Memory B cell (primary cell): ENCODE results near the gene CCDC184.

Experiments
- ATAC-seq: fragments of 150-1000 bp; cut with Tn5 transposase; 2 replicates; pipeline ENCODE4 v1.10.0; 2021; ENCODE audit warnings: low read depth, mild to moderate bottlenecking, moderate library complexity
- DNase-seq, 2 donors: peaks; one replicate each; pipeline ENCODE4 v3.0.0; 2022; ENCODE audit warnings: low spot score in 2 of 2
- H3K27ac Mint-ChIP-seq: one replicate; pipeline ENCODE4 v1.8.0; 2022; ENCODE audit warnings: mild to moderate bottlenecking, moderate library complexity, mixed read lengths
- H3K27me3 Mint-ChIP-seq: one replicate; pipeline ENCODE4 v1.8.0; 2022; ENCODE audit warnings: mixed read lengths
- H3K36me3 Mint-ChIP-seq: one replicate; pipeline ENCODE4 v1.8.0; 2022; ENCODE audit warnings: mild to moderate bottlenecking, mixed read lengths
- H3K4me1 Mint-ChIP-seq: one replicate; pipeline ENCODE4 v1.8.0; 2022; ENCODE audit warnings: mixed read lengths
- H3K4me3 Mint-ChIP-seq: one replicate; pipeline ENCODE4 v1.8.0; 2022; ENCODE audit warnings: mild to moderate bottlenecking, moderate library complexity, mixed read lengths
- H3K9me3 Mint-ChIP-seq: one replicate; pipeline ENCODE4 v1.8.0; 2022; ENCODE audit warnings: mixed read lengths

Gene CCDC184

DNA sequence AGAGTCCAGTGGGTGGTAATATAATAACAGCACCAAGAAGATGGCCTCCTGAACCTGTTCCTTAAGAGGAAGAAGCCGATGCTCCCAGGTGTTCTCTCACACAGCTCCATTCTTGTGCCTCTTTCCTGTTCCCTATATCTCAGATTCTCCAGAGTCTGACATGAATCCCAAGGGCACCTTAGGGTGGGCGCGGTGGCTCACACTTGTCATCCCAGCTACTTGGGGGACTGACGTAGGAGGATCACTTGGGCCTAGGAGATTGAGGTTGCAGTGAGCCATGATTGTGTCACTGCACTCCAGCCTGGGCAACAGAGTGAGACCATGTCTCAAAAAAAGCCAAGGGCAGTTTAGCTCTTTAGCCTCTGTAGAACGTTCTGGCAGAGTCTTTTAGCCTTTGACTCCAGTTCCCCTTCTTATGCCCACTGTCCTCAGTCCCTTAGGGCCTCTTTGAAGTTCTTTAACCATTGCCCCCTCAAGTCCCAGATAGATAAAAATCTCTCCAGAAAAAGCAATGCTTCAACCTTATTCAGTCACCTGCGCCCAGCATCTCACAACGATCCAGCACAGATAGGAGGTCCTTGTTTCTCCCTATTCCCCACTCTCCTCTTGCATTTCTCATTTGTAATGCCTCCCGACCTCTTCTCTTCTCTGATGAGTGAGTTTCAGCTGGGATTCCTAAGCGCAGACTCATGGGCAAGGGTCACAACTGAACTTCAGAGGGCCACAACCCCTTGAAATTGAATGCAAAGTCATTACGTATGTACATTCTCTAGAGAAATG is 4.7 kb downstream of the CCDC184 start:
- no peaks in the 10 kb centered on the region for H3K36me3 Mint-ChIP-seq
- H3K4me1 Mint-ChIP-seq, result peaks cover 15% of the 10 kb centered on the region
- H3K9me3 Mint-ChIP-seq, result no peaks in the 10 kb centered on the region
- H3K27me3 Mint-ChIP-seq, result peaks cover 13% of the 10 kb centered on the region
- DNase-seq (no peak), ATAC-seq (no peak)
- H3K27ac Mint-ChIP-seq, result no peak overlapping the region
- H3K4me3 Mint-ChIP-seq, result no peak overlapping the region

DNA sequence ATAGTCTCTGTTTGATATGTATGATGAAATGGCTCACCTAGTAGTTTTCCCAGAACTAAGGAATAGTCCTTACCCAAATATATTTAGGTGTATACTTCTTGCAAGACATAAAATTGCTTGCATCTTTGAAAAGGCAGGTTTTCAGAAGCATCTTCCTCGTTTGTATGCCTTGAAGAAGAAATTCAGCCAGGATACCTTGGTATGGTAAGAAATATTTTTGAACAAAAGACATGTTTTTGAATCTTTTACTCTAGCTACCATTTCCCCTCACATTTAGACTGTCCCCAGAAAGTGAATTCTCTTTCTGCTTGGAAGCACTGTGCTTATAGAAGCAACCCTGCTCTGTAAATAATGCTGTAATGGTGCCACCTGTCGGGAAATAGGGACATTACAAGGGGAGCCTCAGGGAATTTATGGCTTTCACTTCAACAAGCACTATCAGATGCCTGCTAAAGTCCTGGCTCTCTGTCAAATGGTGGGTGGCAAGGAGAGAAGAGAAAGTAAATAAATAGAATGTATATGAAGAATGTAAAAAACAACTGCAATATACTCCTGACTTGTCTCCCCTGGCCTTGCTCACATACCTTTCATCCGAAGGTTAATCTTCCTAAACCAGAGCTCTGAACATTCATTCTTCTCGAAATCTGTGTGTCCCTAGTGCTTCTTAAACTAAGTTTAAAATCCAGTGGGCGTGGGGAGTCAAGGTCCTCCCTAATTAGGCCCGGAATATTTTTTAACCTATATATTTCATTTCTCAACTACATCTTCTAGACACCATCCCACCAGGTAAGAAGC is 6.1 kb downstream of the CCDC184 start:
- Mint-ChIP-seq H3K4me1 (peaks cover 15% of the 10 kb centered on the region), H3K9me3 (no peaks in the 10 kb centered on the region), H3K36me3 (no peaks in the 10 kb centered on the region), H3K4me3 (no peak overlapping the region), H3K27ac (no peak overlapping the region), H3K27me3 (peaks cover 19% of the 10 kb centered on the region)
- ATAC-seq (peak; percentile 69), DNase-seq (peak; percentile 67 to 70)

DNA sequence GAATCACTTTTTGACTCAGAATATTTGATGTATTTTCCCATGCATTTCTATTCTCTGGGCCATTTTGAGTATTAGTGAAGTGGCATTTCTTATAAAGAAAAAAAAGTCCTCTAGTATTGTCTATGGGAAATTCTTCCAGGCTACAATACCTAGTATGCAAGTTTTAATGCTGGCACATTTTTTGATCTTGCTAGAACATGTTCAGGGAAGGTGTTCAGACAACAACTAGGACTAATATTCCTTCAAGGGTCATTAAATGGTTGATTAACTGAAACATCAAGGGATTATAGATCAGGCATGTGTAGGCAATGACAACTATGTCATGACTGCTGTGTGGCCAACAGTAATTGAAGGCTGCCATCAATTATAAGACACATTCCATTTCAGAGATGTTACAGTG is 7.7 kb downstream of the CCDC184 start:
- DNase-seq, result no peak
- ATAC-seq, result no peak
- no peaks in the 10 kb centered on the region for H3K9me3 Mint-ChIP-seq
- H3K4me3 Mint-ChIP-seq, result no peak overlapping the region
- no peak overlapping the region for H3K27ac Mint-ChIP-seq
- no peaks in the 10 kb centered on the region for H3K36me3 Mint-ChIP-seq
- peaks cover 5% of the 10 kb centered on the region for H3K4me1 Mint-ChIP-seq
- peaks cover 17% of the 10 kb centered on the region for H3K27me3 Mint-ChIP-seq

DNA sequence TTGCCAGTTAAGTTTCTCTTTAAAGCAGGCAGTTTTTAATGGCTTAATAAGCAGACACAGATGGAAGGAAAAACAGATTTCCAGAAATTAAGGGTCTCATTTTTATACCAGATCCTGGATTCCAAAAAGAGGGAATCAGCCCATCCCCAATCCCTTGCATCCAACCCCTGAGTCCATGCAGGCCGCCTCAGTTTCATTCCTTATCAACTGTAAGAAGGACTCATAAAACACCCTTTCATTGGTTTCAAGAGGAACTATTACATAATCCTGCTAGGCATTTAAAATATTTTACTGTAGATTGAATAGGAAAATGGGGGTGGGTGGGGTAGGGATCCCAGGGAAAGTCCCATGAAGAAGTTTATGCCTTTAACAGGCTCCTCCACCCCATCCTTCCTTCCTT is 9.4 kb downstream of the CCDC184 start:
- H3K9me3 Mint-ChIP-seq, result no peaks in the 10 kb centered on the region
- H3K36me3 Mint-ChIP-seq, result no peaks in the 10 kb centered on the region
- no peak overlapping the region for H3K4me3 Mint-ChIP-seq
- ATAC-seq, result no peak
- H3K27ac Mint-ChIP-seq, result no peak overlapping the region
- peaks cover 6% of the 10 kb centered on the region for H3K4me1 Mint-ChIP-seq
- no peak for DNase-seq
- H3K27me3 Mint-ChIP-seq, result peaks cover 14% of the 10 kb centered on the region

DNA sequence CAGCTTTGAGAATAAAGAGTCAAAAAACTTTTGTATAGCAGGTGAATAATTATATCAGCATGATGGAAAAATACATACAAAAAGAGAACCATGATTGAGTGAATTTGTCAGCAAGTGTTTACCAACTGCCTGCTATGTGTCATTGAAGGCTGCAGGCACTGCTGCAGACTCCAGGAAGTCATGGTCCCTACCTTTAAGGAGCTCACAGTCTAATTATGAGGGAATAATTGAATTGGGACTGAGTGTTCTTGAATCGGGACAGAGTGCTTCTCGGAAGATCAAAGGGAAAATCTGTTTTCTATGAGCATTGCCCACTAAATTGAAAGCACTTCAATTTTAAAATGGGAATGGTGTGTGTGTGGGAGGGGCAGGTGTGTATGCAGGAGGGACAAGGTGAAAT is 10.2 kb downstream of the CCDC184 start:
- Mint-ChIP-seq H3K27ac (no peak overlapping the region), H3K4me1 (peaks cover 6% of the 10 kb centered on the region), H3K36me3 (no peaks in the 10 kb centered on the region), H3K4me3 (no peak overlapping the region), H3K9me3 (no peaks in the 10 kb centered on the region), H3K27me3 (peaks cover 14% of the 10 kb centered on the region)
- DNase-seq (no peak), ATAC-seq (no peak)

DNA sequence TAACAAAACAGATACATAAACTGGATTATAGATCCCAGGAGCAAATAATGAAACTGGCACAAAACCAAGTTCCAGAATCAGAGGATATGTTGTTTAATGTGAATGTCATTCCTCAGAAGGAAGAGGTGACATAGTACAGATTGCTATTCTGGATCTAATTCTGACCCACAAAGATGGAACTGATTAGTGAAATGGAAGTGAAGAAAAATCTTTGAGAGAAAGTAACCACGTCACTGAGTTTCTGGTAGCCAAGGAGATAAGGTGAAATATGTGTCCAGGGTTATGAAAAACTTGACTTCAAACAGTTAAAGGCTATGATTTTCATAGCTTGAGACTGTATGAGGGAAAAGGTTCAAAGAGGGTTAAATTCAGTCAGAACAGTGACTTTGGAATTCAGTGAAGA is 11.4 kb downstream of the CCDC184 start:
- ATAC-seq, result no peak
- no peaks in the 10 kb centered on the region for H3K9me3 Mint-ChIP-seq
- no peak overlapping the region for H3K27ac Mint-ChIP-seq
- DNase-seq, result no peak
- H3K4me1 Mint-ChIP-seq, result peaks cover 9% of the 10 kb centered on the region
- no peaks in the 10 kb centered on the region for H3K36me3 Mint-ChIP-seq
- H3K4me3 Mint-ChIP-seq, result no peak overlapping the region
- H3K27me3 Mint-ChIP-seq, result peaks cover 14% of the 10 kb centered on the region

DNA sequence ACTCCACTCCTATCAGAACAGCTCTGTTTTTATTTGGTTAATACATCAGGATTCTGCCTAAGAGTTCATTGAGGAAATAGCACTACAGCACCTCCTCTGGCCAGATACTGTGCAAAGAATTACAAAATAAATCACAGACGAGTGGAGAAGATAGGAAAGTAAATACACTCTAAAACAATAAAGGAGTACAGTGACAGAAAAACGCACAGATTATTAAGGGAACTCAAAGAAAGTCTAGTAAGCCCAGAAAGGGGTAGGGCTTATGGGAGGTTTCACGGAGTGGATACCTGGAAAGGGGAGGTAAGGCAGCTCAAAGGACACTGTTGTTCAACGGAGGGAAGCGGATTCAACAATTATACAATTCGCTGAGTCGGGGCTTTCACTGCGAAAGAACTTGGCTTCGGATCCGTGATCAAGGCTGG is 14.1 kb downstream of the CCDC184 start:
- no peak for DNase-seq
- peaks cover 9% of the 10 kb centered on the region for H3K36me3 Mint-ChIP-seq
- H3K27me3 Mint-ChIP-seq, result peaks cover 7% of the 10 kb centered on the region
- H3K27ac Mint-ChIP-seq, result peak overlapping the region; percentile 87
- H3K9me3 Mint-ChIP-seq, result peaks cover 4% of the 10 kb centered on the region
- H3K4me3 Mint-ChIP-seq, result peak overlapping the region; percentile 85
- peaks cover 15% of the 10 kb centered on the region for H3K4me1 Mint-ChIP-seq
- ATAC-seq, result peak; percentile 42

DNA sequence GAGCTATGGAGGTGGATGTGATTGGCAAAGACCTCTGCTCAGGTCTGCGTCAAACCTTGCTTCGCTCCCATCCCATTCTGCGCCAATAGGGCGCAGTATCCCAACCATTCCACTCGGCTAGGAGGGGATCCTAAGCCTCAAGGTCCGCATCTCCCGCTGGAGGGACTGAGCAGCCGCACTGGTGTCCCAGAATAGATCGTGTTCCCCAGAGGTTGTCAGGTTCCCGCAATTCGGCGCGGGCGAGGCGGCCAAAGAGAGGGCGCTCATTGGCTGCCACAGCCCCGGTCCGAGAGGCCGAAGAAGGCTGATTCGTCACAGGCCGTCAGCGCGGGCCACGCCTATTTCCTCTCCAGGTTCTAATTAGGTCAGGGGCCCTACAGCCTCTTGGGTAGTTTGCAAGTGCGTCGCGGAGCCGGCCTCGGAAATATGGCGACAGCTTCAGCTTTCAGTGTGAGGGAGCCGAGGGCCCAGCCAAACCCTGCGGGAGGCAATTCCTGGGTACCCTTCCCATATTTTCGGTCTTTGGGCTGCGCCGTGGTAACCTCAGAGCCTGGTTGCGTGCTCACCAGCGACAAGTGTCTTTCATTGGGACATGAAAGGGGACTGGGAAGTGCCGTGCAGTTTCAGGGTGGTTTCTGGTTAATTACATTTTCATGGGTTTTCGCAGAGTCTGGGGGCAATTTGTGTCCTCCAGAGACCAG is 14.7 kb downstream of the CCDC184 start:
- DNase-seq, result peak; percentile 84 to 86
- Mint-ChIP-seq H3K4me3 (peak overlapping the region; percentile 85), H3K36me3 (peaks cover 14% of the 10 kb centered on the region), H3K4me1 (peaks cover 17% of the 10 kb centered on the region), H3K27me3 (peaks cover 7% of the 10 kb centered on the region), H3K27ac (peak overlapping the region; percentile 87), H3K9me3 (peaks cover 7% of the 10 kb centered on the region)
- ATAC-seq, result peak; percentile 96

DNA sequence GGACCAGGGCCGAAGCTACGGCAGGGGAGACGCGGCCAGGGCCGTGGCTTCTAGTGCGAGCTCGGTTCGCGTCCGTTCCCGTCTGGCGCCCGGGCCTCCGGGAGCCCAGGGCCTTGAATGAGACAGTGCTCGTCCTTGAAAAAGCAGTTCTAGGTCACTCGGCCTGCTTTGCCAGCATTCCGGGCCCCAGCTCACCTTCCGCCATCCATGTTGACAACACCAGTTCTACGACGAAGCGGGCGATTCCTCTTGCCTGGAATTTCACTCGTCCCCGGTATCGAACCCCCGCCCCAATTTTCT is 15.2 kb downstream of the CCDC184 start:
- peaks cover 16% of the 10 kb centered on the region for H3K36me3 Mint-ChIP-seq
- H3K4me3 Mint-ChIP-seq, result peak overlapping the region; percentile 85
- ATAC-seq (peak; percentile 18), DNase-seq (no peak)
- H3K27ac Mint-ChIP-seq, result peak overlapping the region; percentile 87
- H3K27me3 Mint-ChIP-seq, result peaks cover 6% of the 10 kb centered on the region
- H3K9me3 Mint-ChIP-seq, result peaks cover 7% of the 10 kb centered on the region
- peaks cover 17% of the 10 kb centered on the region for H3K4me1 Mint-ChIP-seq

GRCh38 chr12:48198985-48199384 is 15.5 kb downstream of the CCDC184 start:
- Mint-ChIP-seq H3K27ac (peak overlapping the region; percentile 87), H3K36me3 (peaks cover 16% of the 10 kb centered on the region), H3K9me3 (peaks cover 7% of the 10 kb centered on the region), H3K4me1 (peaks cover 14% of the 10 kb centered on the region), H3K27me3 (peaks cover 4% of the 10 kb centered on the region), H3K4me3 (peak overlapping the region; percentile 85)
- DNase-seq, result no peak
- no peak for ATAC-seq

DNA sequence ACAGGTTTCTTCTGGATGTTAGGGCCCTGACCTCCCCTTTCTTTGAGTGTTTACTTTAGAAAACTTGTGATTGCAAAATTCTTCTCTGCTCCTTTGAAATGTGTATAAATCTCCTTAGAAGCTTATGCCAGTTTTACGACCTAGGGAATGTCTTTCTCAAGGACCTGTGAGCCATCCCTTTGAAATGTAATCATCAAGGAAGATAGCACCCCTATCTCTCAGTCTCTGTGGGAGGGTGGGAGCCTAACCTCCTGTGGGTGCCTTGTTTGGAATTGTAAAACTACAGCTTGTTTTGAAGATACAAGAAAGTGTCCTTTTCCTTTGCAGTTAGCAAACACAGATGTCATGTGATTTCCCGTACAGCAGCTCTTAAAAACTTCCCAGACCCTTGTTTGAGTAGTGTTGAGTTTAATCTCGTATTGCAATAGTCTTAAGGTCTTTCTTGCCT is 16.4 kb downstream of the CCDC184 start:
- H3K4me3 Mint-ChIP-seq, result peak overlapping the region; percentile 85
- peak overlapping the region; percentile 87 for H3K27ac Mint-ChIP-seq
- no peaks in the 10 kb centered on the region for H3K27me3 Mint-ChIP-seq
- H3K36me3 Mint-ChIP-seq, result peaks cover 20% of the 10 kb centered on the region
- ATAC-seq (no peak), DNase-seq (no peak)
- peaks cover 10% of the 10 kb centered on the region for H3K9me3 Mint-ChIP-seq
- peaks cover 14% of the 10 kb centered on the region for H3K4me1 Mint-ChIP-seq

GRCh38 chr12:48201091-48201490 is 17.6 kb downstream of the CCDC184 start:
- Mint-ChIP-seq H3K9me3 (peaks cover 10% of the 10 kb centered on the region), H3K36me3 (peaks cover 20% of the 10 kb centered on the region), H3K4me1 (peaks cover 14% of the 10 kb centered on the region), H3K4me3 (no peak overlapping the region), H3K27me3 (no peaks in the 10 kb centered on the region), H3K27ac (no peak overlapping the region)
- ATAC-seq, result no peak
- DNase-seq, result no peak

GRCh38 chr12:48201516-48201915 is 18.1 kb downstream of the CCDC184 start:
- H3K36me3 Mint-ChIP-seq, result peaks cover 24% of the 10 kb centered on the region
- peaks cover 10% of the 10 kb centered on the region for H3K9me3 Mint-ChIP-seq
- H3K4me1 Mint-ChIP-seq, result peaks cover 14% of the 10 kb centered on the region
- no peak overlapping the region for H3K27ac Mint-ChIP-seq
- DNase-seq, result no peak
- no peak overlapping the region for H3K4me3 Mint-ChIP-seq
- no peaks in the 10 kb centered on the region for H3K27me3 Mint-ChIP-seq
- no peak for ATAC-seq

GRCh38 chr12:48202766-48203165 is 19.3 kb downstream of the CCDC184 start:
- peaks cover 11% of the 10 kb centered on the region for H3K4me1 Mint-ChIP-seq
- H3K27me3 Mint-ChIP-seq, result no peaks in the 10 kb centered on the region
- H3K36me3 Mint-ChIP-seq, result peaks cover 25% of the 10 kb centered on the region
- peak overlapping the region; percentile 28 for H3K27ac Mint-ChIP-seq
- ATAC-seq (no peak), DNase-seq (no peak)
- H3K4me3 Mint-ChIP-seq, result no peak overlapping the region
- H3K9me3 Mint-ChIP-seq, result peaks cover 13% of the 10 kb centered on the region
